ELR (cell line): ENCODE results near the gene GPS2.
A peak's percentile ranks its signal among the peaks of the same experiment; 100 is the strongest.

Experiments used
- DNase-seq: peaks from one replicate; pipeline ENCODE4 v3.0.0-alpha.2; 2015; ENCODE audit warnings: low read depth

GPS2 gene

DNA sequence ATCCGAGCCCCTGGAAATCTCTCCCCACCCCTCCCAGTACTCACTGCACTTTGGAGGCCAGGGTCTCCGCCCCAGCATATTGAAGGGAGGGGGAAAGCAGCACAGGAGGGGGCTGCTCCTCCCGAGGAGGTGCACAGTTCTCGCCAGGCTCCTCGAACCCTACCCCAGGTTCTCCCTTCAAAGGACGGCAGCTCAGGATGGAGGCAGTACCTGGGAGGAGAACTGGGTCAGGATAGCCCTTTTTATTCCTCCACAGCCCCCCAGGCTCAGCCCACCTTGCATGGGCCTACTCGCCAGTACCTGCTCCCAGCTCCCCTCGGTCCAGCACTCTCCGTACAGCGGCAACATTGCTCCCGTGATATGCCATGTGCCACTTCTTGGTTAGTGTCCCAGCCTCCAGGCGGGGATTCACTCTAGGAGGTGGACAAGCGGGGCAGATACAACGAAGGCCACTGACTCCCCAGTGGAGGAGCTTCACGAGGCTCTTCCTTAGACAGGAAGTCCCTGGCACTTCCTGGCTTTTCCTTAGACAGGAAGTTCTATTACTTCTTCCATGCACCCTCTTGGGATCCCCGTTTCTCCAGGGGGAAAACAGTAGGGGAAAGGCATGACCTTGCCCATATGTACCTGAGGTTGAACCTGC lies 2.1 kb upstream of the GPS2 start:
- no peak for DNase-seq

DNA sequence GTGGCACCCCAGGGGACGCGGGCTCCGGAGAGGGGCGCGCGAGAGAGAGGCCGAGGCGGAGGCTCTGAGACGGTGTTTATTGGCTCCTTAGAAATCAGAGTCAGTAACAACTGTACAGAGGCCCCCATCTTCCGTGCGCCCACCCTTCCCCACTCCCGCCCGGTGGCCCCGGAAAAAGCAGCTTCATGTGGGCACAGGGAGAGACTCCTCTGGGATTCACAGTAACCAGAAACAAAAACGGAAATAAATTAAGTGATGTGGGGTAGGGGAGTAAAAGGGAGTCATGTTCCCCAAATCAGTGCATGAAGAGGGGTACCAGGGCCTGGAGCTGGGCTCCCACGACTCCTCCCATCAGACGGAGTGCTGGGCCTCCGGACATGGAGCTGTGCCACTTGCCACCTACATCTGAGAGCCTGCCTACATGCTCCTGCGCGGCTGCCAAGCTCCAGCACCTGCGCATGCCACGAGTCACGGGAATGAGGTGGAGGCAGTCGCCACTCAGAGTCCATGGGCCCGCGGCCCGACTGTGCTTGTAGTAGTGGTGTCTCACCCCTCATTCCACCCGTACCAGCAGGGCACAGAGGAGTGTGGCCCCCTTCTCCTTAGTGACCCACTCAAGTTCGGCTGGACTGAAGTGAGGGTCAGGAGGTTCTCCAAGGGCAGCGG lies 543 bp upstream of the GPS2 start:
- DNase-seq: no peak

DNA sequence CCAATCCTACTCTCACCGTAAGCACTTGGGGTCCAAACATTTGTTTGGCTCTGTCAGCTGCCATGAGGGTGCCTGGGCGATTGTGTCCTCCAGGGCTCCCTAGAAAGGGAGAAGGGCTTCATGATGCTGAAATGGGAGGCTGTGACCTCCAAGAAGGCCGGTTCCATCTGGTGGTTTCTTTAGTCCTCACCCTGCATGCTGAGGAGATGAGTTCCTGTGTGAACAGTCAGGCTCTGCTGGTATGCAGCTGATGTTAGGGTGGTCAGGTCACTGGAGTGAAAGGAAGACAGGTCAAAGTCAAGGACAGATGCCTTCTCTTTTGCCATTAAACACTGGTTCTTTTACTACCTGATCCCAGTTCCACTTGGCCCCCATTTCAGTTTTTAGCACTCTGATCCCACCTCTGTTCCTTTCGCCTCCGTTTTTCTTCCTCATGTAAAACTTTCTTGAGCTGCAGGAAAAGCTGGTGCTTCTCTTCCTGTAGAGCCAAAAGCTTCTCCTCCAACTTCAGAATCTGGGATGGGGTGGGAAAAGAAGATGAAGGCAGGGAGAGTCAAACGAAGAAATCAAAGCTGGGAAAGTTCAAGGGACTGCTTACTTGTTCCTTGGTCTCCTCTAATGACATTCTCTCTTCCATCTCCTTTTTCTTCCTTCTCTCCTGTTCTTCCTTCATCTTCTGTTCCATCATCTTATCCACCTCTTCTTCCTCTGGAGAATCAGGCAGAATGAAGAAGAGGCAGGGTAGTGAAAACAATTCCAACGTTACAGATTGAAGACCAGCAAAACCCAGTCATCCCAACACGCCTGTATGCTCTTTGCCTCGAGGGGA lies 1.1 kb downstream of the GPS2 start:
- peak; percentile 73 for DNase-seq

DNA sequence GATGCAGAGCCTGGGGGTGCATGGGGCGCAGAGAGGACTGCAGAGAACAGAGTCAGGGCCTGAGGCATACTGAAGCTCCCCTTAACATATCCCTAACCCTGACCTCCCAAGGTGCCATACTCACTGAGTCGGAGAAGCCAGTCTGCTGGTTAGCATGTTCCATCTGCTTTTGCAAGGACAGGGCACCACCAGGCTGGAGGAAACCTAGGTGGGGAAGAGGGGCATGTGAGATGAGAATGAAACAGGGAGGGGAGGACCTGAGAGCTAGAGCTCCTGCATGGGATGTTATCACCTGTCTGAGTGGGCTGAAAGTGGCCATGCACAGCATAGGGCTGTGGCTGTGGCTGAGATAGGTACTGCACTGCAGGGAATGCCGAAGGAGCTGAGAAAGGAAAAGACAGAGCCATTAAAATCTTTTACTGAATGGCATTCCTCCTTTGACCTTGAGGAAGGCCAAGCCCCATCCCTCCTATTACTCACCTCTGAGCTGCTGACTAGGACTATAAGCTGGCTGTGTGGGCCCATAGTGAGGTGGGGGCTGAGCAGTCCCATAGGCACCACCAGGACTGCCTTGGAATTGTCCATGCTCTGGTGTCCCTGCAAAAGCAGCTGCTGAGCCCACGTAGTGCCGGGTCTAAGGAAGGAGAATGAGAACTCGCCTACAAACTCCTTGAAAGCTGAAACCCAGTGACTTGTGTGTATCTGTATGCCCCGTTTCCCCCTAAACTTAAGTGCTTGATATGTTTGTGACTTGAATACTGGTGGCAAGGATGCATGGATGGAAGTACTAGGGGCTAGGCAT lies 1.9 kb downstream of the GPS2 start:
- DNase-seq: peak; percentile 67

DNA sequence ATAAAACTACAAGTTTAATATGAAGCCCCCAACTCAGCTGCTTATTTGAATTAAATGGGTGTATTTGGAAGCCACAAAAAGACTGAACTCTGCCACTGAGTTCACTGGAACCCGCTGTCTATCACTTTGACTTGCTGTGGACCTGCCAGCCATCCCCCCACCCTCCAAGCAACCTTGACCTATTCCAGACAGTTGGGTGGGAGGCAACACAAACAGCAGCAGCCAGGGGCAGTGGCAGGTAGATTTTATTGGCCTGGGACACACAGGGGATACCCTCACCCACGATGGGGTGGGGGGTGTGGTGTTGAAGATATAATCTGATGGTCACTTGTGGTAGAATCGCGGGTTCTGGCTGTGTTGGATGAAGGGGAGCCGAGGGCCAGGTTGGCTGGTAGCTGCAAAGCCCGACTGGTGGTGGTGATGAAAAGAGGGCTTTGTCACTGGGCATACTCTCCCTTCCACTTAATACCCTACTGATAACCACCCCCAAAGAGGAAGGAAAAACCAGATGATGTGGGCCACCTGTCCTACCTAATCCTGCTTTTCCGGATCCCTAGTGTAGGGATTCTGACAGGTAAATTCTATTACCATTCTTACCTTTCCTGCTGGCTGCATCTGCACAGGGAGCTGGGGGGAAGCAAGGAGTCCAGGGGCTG lies 2.6 kb downstream of the GPS2 start:
- DNase-seq: no peak

DNA sequence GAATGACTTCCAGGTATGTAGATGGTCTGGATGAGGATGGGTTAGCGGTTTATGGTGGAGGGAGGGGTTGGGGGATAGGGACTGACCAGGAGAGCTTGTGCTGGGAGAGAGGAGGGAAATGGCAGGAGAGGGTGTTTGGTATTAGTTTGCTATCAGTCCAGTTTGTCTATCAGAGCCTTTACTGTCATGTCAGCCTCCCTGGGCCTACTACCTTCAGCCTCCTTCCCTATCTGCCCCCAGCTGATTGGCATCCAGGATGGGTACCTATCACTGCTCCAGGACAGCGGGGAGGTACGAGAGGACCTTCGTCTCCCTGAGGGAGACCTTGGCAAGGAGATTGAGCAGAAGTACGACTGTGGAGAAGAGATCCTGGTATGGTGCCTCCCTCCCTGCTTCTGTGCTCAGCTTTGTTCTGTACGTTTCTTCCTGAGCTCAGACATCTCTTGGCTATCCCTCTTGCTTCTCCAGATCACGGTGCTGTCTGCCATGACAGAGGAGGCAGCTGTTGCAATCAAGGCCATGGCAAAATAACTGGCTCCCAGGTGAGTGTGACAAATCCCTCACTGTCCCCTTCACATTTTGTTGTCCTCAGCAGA lies 4.0 kb downstream of the GPS2 start:
- DNase-seq: no peak

DNA sequence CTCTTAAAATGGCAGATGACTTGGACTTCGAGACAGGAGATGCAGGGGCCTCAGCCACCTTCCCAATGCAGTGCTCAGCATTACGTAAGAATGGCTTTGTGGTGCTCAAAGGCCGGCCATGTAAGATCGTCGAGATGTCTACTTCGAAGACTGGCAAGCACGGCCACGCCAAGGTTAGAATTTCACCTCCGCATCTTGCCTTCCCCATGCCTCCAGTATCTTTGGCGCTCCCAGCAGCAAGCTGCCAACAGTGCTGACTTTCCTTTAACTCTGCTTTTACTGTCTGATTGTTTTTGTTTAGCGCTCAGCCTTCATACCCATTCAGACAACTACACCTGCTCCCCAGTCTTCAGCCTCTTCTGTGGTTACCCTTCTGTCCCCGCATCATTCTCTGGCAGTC lies 5.5 kb downstream of the GPS2 start:
- no peak for DNase-seq

DNA sequence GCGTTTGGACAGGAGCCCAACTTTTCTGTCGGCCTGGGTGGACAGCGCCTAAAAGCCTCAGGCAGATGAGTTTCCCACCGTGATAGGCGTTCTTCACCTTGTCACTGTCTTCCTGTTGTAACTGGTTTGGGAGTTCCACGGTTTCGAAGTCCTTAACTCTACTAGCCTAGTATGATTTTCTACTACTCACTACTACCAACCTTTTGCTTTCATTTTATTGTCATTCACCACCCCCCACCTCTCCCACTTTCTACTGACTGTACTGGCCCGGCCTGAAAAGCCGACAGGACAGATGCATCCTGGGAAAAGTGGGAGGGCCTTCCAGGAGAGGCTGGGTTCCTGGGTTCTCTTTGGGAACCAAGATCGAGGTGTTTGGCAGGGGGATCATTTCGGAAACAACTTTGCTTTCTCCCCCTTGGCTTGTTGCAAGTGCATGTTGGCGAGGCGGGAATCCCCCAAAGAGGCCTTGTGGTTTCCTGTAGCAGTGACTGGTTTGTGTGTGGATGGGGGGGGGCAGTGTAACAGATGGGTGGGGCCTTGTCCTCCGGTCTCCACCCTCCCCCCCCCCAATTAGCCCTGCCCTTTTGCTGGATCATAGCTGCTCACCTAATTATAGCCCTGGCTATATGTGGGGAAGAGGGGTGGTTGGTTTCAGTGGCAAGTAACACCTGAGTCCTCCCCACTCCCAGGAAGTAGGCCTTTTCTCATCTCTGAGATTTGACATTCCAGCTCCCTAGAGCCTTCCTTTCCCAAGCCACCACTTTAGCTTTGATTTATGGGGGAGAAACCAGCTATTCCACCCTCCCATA lies 6.3 kb downstream of the GPS2 start:
- peak; percentile 89 for DNase-seq

DNA sequence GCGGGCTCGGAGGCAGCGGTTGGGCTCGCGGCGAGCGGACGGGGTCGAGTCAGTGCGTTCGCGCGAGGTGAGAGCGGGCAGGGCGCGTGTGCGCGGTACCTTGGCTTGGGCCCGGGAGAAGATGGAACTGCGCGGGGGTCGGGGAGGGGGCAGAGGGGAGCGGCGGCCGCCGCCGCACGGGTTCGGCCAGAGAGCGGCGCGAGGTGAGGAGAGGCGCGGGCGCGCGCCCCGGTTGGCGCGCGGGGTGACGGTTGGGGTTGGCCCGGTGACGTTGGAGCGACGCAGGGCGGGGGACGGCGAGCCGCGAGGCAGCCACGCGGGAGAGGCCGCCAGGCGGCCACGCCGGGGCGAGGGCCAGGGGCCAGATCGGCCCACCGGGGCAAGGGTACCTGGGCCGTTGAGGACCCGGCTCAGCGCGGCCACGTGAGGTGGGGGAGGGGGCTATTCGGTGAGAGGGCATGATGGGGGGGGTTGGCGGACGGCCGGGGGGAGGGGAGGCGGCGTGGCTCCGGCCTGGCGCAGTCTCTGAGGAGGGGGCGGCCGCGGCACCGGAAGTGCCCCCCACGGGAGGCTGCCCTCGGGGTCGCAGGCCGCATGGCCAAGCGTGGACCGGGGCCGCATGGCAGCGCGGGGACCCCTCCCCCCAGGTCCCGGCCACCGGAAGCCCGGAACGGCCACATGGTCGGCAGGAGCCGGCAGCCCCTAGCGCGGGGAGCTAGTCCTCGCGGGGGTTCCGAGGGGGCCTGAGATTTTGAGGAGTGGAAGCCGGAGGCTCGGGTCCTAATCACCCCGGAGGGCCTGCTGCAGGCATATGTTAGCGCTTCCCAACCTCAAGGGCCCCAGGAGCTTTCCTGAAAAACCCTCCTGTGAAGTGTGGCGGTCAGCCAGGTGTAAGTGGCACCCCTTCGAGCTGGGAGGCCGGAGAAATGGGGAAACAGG lies 7.2 kb downstream of the GPS2 start:
- peak; percentile 57 for DNase-seq

DNA sequence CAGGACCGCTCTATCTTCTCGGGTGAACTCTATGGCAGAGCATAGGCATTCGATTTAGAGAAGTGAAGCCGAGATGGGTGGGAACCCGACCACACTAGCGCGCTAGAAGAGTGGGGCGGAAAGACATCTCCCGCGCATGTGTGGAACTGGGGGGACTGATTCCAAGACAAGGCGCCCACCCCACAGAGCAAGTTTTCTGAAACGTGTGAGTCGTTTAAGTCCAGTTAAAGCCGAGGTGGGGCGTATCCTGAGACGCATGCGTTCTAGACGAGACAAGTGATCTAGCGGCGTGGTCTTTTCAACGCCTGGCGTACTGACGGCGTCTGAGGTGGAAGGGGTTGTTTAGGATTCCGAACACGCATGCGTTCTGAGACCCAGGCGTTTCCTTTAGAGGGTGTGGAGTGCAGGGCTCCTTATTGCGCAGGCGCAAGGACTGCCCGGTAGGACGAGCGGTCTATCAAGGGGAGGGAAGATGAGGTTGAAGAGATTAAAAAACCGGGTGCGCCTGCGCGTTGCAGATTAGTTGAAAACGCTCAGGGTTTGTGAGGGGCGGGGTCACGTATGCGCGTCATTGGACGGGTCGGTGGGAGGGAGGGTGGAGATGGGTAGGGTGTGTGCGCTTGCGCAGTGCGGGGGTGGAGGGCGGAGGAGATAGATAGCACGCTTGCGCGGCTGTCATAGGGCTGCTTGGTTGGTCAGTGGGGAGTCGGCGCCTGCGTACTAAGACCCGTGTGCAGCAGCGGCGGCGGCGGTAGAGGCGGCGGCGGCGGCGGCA lies 8.1 kb downstream of the GPS2 start, which contains the start of gene EIF5A:
Gene EIF5A, plus strand, starts transcription at position 718 of the 775 bp plus-strand sequence. CDS start 2,008 bp downstream, outside the sequence.
- peak; percentile 100 for DNase-seq

DNA sequence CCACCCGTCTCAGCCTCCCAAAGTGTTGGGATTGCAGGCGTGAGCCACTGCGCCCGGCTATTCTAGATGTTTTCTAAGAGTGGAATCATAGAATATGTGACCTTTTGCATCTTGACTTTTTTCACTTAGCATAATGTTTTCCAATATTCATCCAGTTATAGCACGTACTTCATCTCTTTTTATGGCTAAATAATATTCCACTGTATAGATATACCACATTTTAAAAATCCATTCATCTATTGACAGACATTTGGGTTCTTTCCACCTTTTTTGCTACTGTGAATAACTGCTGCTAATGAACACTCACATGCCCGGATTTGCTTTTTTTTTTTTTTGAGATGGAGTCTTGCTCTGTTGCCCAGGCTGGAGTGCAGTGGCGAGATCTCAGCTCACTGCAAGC lies 11.0 kb downstream of the GPS2 start:
- no peak for DNase-seq

DNA sequence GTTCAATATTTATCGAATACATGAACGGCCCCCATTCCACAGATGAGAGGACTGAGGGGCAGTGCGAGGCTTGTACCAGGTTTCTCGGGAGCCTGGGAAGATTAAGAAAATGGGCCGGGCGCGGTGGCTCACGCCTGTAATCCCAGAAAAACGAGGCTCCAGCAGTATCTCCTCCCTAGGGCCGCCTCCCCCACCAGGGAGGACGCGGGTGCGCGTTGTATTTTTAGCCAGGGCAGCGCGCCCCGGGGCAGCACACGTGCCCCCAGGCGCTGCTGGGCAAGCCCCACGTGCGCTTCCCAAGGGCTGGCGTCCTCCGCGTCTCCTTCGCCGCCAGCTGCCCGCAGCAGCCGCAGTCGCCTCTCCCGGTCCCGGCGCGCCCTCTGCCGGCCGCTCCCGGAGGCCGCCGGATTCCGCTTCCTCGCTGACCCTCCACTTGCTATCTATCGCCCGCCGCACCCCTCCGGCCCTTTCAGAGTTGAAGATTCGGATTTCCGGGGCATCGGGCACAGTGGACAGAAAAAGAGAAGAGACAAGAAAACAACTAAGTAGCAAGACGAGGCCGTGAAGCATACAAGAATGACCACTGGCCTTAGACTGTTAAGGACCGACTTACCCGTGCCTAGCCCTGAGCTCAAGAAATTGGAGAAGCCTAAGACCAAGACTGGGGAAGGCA lies 18.8 kb downstream of the GPS2 start:
- DNase-seq: peak; percentile 89

DNA sequence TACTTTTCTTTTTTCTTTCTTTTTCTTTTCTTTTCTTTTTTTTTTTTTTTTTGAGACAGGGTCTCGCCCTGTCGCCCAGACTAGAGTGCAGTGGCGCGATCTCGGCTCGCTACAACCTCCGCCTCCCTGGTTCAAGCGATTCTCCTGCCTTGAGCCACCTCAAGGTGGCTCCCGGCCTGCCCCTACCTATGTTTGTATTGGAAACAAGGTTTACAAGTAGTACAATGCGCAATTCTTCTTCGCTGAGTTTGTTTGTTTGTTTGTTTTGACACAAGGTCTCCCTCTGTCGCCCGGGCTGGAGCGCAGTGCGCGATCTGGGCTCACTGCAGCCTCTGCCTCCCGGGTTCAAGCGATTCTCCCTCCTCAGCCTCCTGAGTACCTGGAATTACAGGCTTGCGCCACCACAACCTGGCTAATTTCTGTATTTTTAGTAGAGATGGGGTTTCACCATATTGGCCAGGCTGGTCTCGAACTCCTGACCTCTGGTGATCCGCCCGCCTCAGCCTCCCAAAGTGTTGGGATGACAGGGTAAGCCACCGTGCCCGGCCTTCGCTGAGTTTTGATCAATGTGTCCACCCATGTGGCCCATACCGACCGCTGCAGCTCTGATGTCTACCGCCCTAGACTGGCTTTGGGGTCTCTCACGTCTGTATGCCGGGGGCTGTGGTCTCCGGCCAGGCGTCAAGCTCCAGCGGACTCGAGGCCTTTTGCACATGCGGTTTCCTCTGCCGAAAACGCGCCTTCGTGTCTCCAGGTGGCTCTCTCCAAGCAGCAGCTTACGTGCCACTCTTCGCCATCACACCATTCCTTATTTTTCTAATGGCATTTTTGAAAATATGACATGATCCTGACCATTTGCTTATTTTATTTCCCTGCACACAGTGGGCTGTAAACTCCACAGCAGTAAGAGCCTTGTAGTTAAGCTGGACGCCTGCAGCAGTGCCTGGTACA lies 19.7 kb downstream of the GPS2 start:
- DNase-seq: no peak

DNA sequence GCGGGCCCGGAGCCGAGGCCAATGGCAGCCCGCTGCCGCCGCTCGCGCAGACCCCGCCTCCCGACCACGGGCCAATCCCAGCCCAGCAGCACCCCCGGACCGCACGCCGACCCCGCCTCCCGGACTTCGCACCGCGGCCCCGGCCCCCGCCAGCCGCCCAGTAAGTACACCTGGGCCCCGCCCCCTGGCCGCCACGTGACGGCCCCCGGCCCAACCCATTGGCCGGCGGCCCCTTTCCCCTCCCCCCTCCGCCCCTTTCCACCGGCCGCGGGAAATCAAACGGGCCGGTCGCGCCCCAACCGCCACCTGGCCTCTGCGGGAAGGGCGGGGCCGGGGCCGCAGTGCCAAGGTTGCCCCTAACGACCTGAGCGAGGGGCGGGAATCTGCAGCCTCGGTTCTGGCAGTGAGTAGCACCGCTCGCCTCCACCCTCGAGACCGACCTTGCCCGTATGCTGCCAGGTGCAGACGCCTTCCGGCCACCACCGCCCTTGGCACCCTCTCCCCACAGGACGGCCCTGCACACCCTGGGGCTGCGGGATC lies 20.5 kb downstream of the GPS2 start, which contains the start of gene YBX2:
Gene YBX2, minus strand, starts transcription at position 26 of the 540 bp plus-strand sequence. CDS start 139 bp downstream, outside the sequence.
- DNase-seq: peak; percentile 35

DNA sequence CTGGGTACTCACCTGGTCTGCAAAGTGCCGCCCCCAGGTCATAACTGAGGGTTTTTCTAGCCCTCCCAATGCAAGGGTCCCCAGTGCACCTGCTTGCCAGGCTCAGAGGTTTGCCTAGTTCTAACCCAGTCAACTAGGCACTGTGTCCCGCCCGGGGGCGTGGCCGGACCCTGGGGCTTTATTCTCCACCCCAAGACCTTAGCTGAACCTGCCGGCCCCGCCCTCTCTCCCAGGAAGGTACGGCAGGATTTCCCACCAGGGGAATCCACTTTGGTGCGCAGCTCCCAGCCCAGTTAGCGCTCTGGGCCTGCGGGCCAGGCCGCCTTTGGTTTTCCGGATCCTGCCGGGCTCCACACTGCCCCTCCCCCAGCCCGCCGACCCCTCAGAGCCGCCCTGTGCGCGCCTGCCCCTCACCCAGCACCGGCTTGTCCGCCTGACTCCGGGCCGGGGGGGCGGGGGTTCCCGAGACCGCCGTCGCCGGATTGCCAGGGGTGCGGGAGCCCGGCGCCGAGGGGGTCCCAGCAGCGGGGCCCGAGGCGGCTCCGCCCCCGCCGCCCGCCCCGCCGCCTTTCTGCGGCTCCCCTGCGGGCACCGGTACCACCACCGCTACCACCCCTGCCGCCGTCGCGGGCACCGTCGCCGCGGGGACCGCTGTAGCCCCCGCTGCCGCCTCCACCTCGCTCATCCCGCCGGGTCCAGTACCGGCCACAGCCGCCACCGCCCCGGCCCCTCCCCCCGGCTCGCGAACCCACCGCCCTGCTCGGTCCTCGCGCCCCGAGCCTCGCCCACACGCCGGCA lies 21.1 kb downstream of the GPS2 start:
- no peak for DNase-seq
